HG03342 (cell line): ENCODE measurements around the gene MAPK4.
"Not testable (repeated sequence)": the region's sequence is repeated elsewhere in the genome, so short reads cannot be mapped to it uniquely, and the experiment has no call there.

Experiments
- ATAC-seq: cut with Tn5 transposase; IDR thresholded peaks from one replicate; pipeline ENCODE4 v1.9.1; 2021; ENCODE audit warnings: mild to moderate bottlenecking, moderate library complexity; ENCODE audit not compliant: unreplicated experiment

The MAPK4 gene

GRCh38 chr18:50559752-50560680 lies at the start of gene MAPK4:
Gene MAPK4, plus strand, starts transcription at chr18:50560087. Its CDS starts 103,872 bp downstream, at chr18:50663959.
- ATAC-seq, result no peak

- ATAC-seq, result not testable (repeated sequence)
Observed at GRCh38 chr18:50517277-50517676, 42.6 kb upstream of the MAPK4 start.

DNA sequence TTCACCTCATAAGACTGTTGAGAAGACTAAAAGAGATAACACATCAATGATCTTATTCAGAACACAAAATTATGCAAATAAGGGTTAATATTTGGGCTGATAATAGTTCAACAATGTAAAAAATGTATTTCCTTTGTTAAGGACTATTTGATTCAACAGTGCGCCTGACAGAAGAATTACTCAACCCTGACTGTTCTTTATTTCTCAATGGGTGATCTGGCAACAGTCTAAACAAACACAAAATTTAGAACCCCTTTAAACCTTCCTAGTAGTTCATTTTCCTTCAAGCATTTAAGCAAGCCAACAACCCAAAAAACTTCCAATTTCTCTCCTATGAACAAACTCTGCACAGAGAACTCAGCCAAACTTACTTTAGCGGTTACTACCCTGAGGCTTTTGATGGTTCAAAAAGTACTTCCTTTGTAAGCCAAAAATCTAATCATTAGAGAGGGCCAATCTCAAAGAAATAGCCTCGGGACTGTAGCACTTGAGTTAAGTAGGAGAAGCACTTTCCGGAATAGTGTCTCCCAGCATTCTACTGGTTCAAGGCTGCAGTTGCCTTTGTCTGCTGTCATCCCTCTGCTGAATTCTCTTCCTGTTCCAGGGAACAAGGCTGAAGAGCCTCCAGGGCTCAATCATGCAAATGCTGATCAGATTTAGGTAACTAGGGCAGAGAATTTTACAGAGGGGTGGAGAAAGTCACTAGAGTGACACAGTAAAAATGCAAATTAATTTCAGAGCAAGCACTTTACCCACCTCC lies 40.9 kb upstream of the MAPK4 start:
- ATAC-seq, result no peak

- ATAC-seq, result no peak
Observed at GRCh38 chr18:50523165-50523564, 36.7 kb upstream of the MAPK4 start.

DNA sequence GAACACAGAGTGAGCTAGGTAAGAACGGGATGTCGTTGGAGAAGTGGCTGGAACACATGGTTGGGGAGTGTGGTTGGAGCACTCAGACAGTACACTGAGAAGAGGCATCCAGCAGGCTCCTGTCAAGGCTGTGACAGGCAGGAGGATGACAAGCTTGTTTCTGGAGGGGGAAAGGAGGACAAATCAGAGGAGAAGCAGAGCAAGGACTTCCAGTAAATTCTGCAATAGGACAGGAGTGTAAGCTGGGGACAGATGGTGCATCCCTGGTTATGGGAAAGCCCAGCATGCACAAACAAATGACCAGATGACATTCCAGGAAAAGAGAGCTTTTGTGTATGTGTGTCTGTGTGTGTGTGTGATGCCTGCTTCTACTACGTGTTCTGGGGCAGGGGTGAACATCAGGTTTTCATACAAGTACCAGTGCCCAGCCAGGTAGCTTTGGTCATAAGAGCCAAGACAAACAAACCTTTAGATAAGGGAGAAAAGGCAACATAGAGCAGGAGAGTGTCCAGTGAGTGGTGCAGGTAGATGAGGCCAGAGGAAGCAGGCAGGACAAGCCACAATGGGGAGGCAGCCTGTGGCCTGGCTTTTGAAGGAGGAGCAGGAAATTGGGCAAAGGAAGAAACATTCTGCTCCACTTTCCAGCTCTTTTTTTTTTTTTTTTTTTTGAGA lies 32.1 kb upstream of the MAPK4 start:
- ATAC-seq, result no peak

DNA sequence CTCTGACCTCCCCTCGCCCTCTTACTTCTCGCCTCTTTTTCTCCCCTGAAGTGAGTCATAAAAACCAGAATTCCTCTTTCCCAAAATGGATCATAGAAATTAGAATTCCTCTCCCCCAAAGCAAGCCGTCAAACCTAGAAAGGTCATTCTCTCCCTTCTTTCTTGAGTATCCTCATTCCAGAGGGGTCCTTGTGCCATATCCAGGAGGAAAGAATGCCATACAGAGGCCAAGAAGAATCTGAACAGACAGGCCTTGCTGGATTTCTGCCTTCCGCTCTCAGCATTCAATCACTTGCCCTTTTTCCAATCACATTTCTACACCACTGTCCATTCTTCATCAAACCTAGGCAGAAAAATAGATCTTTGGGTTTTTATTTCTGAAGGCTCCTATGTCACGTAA lies 31.1 kb upstream of the MAPK4 start:
- no peak for ATAC-seq

DNA sequence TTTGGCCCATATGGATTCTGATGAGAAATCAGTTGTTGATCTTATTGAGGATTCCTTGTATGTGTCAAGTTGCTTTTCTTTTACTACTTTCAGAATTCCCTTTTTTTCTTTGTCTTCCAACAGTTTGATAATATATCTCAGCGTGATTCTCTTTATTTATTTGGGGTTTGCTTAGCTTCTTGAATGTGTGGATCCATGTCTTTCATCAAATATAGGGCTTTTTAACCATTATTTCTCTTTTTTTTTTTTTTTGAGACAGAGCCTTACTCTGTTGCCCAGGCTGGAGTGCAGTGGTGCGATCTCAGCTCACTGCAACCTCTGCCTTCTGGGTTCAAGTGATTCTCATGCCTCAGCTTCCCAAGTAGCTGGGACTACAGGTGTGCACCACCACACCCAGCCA lies 26.1 kb upstream of the MAPK4 start:
- ATAC-seq, result not testable (repeated sequence)

- ATAC-seq, result not testable (repeated sequence)
Observed at GRCh38 chr18:50544476-50544875, 15.4 kb upstream of the MAPK4 start.

- no peak for ATAC-seq
Observed at GRCh38 chr18:50545936-50546335, 14.0 kb upstream of the MAPK4 start.

GRCh38 chr18:50548160-50548559 lies 11.7 kb upstream of the MAPK4 start:
- ATAC-seq, result no peak

DNA sequence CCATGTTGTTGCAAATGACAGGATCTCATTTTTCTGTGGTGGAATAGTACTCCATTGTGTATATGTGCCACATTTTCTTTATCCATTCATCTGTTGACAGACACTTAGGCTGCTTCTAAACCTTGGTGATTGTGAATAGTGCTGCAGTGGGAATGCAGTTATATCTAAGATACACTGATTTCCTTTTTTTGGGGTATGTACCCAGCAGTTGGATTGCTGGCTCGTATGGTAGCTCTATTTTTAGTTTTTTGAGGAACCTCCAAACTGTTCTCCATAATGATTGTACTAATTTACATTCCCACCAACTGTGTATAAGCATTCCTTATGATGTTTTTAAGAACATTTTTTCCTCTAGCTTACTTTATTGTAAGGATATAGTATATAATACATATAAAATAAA lies 8.2 kb upstream of the MAPK4 start:
- ATAC-seq, result not testable (repeated sequence)

DNA sequence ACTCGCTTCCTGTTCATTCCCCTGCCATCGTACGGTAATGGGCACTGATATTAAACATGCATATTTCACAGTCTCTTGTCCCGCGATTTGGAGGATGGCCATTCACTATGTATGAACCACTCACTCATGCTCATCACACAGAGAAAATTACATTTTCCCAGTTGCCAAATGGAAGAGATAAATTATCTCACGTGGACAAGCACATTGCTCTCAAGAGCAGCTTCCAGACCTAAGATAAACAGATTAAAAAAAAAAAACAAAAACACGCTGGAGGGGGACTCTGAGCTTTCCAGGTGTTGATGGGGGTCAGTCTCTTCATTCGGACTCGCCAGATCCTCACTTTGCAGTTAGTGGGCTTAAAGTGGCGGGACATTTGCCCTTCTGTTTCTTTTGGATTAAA lies 1.7 kb upstream of the MAPK4 start:
- no peak for ATAC-seq

DNA sequence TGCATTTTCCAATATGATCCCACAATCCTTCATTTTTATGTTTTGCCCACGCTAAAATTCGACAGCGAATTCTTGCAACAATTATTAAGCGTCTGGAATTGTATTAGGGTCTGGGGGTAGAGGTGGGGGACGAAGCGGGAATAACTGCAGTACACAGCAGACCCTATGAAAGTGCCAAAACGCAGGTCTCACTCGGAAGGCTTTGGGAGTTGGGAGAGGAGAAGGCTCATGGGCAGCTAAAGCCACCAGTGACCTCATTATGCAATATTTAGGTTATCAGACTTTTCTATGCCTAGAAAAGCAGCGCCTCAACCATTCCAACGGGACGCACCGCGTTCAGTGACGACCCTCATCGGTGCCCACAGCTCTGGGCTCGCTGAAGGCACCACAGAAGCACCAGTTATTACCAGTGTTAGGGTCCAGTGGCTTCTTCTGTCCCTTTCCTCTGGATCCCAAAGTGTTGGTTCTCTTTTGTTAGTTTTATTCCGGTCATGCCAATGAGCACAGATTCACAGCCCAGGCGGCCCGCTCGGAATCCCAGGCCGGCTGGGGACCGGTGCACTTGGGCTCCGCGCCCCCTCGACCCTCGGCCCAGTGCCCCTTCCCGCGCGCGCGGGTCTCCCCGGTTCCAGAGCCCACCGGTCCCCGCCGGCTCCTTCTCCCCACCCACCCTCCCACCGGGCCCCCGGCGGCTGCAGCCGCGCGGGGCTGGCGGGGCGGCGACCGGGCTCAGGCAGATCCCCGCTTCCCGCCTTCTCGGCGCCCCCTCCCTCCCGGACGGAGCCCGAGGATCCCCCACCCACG lies 737 bp upstream of the MAPK4 start:
- no peak for ATAC-seq

DNA sequence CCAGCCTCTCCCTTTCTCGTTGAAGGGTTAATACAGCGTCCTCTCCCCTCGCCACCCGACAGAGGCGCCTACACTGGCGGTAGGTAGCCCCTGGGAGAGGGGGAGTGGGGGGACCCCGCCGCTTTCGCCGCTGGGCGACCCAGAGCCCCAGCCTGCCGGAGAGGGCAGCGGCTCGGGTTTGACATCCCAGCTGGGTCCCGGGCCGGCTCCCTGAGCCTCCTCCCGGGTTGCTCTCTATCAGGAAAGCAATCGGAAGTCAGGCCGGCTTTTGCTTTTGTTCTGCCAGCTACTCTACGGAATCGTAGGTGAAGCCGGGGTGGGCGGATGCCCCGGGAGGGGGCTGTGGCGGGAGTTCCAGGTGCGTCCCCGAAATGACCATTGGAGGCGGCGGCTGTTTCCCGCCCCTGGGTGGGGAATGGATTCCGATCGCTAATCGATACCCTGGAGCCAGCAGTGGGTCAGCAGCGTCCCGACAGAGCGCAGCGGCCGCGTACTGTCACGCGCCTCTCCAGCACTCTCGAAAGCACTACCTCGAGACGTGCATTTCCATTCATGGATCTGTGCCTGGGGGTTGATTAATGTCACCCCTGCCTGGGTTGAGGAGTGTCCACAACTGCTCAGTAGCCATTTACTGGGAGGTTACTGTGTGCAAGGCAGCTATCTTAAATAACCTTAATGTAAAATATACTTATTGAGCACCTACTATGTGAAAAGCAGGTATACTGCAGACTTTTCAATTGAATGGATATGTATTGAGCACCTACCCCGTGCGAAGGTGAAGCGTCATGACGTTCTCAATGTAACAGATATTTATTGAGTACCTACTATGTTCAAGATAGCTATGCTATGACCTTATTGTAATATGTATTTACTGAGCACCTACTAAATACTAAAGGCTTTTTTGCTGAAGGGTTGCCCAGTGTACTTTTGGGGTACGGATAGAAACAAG lies 1.1 kb downstream of the MAPK4 start:
- no peak for ATAC-seq

GRCh38 chr18:50562258-50562657 lies 2.4 kb downstream of the MAPK4 start:
- ATAC-seq, result not testable (repeated sequence)

GRCh38 chr18:50562686-50563085 lies 2.8 kb downstream of the MAPK4 start:
- no peak for ATAC-seq

- ATAC-seq, result no peak
Observed at GRCh38 chr18:50563376-50563775, 3.5 kb downstream of the MAPK4 start.

DNA sequence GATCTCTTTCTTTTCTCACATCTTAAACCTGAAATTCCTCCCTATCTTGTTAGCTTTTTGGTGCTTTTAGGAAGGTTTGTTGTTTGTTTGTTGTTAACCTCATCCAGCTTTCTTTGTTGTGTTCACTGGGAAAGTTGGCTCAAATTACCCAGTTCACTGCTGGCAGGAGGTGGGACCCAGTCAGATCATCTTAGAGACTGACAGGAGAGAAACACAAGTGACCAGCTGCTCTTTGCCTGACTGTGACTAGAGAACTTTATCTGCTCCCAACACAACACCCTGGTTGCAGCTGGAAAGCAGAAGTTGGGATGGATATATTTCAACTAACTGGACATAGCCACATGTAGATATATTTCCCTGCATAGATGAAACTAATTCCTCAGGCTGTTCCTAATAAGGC lies 10.0 kb downstream of the MAPK4 start:
- no peak for ATAC-seq

- ATAC-seq, result no peak
Observed at GRCh38 chr18:50571606-50572005, 11.7 kb downstream of the MAPK4 start.
